Endodermal cell (in vitro differentiated cells): ENCODE measurements around the gene FOXN4. TPM values are rescaled to one million over a fixed set of nuclear protein-coding genes. Genes with fewer than 3 reads are reported as not detected.

Experiments used
- DNase-seq: peaks from one replicate; pipeline ENCODE4 v3.0.0-alpha.2; 2017
- H3K27ac ChIP-seq: 2 replicates; pipeline ENCODE4 v1.5.1; 2013; ENCODE audit warnings: mild to moderate bottlenecking, low read depth, low read length, moderate library complexity
- H3K27me3 ChIP-seq: 2 replicates; pipeline ENCODE4 v1.6.1; 2013; ENCODE audit warnings: mild to moderate bottlenecking, low read length, moderate library complexity; ENCODE audit not compliant: insufficient read depth, control insufficient read depth, poor library complexity, severe bottlenecking
- H3K36me3 ChIP-seq: 2 replicates; pipeline ENCODE4 v1.7.0; 2013; ENCODE audit warnings: mild to moderate bottlenecking, low read length, moderate library complexity; ENCODE audit not compliant: control insufficient read depth, insufficient read depth
- H3K4me1 ChIP-seq: one replicate; pipeline ENCODE4 v1.7.0; 2013; ENCODE audit warnings: low read length; ENCODE audit not compliant: control insufficient read depth, insufficient read depth
- H3K4me3 ChIP-seq: 2 replicates; pipeline ENCODE4 v1.5.1; 2013; ENCODE audit warnings: mild to moderate bottlenecking, low read length, moderate library complexity
- H3K9ac ChIP-seq: 2 replicates; pipeline ENCODE4 v1.6.1; 2013; ENCODE audit warnings: mild to moderate bottlenecking, low read length, moderate library complexity; ENCODE audit not compliant: poor library complexity, severe bottlenecking; ENCODE audit errors: extremely low read depth
- H3K9me3 ChIP-seq: 2 replicates; pipeline ENCODE4 v1.6.1; 2013; ENCODE audit warnings: mild to moderate bottlenecking, low read length, moderate library complexity; ENCODE audit not compliant: control insufficient read depth
- H3K27ac Mint-ChIP-seq: 2 replicates; pipeline ENCODE4 v1.8.0; 2020; ENCODE audit warnings: mixed read lengths
- H3K27me3 Mint-ChIP-seq: 2 replicates; pipeline ENCODE4 v1.8.0; 2021; ENCODE audit warnings: mild to moderate bottlenecking, mixed read lengths; ENCODE audit not compliant: insufficient read depth
- H3K36me3 Mint-ChIP-seq: 2 replicates; pipeline ENCODE4 v1.8.0; 2020; ENCODE audit warnings: low read depth, mixed read lengths
- H3K4me1 Mint-ChIP-seq: 2 replicates; pipeline ENCODE4 v1.8.0; 2020; ENCODE audit warnings: mixed read lengths
- H3K4me3 Mint-ChIP-seq: 2 replicates; pipeline ENCODE4 v1.8.0; 2020; ENCODE audit warnings: mild to moderate bottlenecking, moderate library complexity, mixed read lengths
- H3K9me3 Mint-ChIP-seq: 2 replicates; pipeline ENCODE4 v1.8.0; 2020; ENCODE audit warnings: mild to moderate bottlenecking, mixed read lengths
- WGBS, 2 experiments: methylation state at CpG; one replicate each; pipeline versions ENCODE4 v1.1.5 to v1.1.7; 2013; ENCODE audit warnings: missing lambda C conversion rate in 2 of 2, mixed read lengths in 1 of 2; ENCODE audit not compliant: insufficient coverage in 1 of 2, insufficient read length in 1 of 2; 5-methylcytosine and 5-hydroxymethylcytosine counted together
- total RNA-seq, 2 donors: library from RNA; stranded (reverse); fragmentation: NEBNext Ultra II Directional in 1 of 2; extraction: Animal tissue kit (Norgen Biotek cat#: 25700) in 1 of 2; gene quantifications; 2 replicates in 1 of 2; 3 replicates in 1 of 2; pipeline ENCODE4 v1.2.1, GENCODE V29; 2021
- TF ChIP-seq, protein P1 (sequence below): fragments of 200-600 bp; sonication (generic); conservative IDR thresholded peaks from 2 replicates; pipeline ENCODE4 v1.5.0; 2021; ENCODE audit warnings: antibody characterized with exemption, mild to moderate bottlenecking

The FOXN4 gene
- total RNA-seq, 2 donors from 2014 or later: 0.20 to 0.55 TPM

DNA sequence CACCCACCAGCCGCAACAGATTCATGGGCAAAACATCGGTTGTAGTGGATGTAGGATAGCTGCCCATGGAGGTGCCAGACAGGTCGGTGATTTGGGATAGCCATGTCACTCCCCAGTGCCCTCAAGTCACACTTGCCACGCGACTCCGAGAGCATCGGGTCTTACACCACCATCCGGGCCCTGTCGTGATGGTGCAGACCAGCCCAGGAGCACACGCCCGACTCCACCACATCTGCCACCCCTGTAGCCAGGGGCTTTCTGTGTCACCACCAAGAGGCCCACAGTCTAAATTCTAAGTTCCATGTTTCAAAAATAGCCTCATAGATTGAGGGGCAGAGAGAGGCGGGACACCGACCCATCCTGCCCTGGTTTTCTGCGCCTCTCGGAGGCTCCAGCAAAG lies 18.0 kb downstream of the FOXN4 start:
- no peaks in the 10 kb centered on the region for H3K36me3 ChIP-seq
- H3K27ac ChIP-seq: peak overlapping the region; percentile 82
- H3K4me1 Mint-ChIP-seq: no peaks in the 10 kb centered on the region
- no peaks in the 10 kb centered on the region for H3K4me1 ChIP-seq
- H3K4me3 ChIP-seq: no peak overlapping the region
- no peaks in the 10 kb centered on the region for H3K27me3 ChIP-seq
- H3K27me3 Mint-ChIP-seq: no peaks in the 10 kb centered on the region
- H3K9me3 ChIP-seq: no peaks in the 10 kb centered on the region
- H3K36me3 Mint-ChIP-seq: no peaks in the 10 kb centered on the region
- no peak for DNase-seq
- H3K27ac Mint-ChIP-seq: no peak overlapping the region
- no peaks in the 10 kb centered on the region for H3K9me3 Mint-ChIP-seq
- WGBS, 2 experiments: 81 to 90% methylated on average over 12 to 15 of the region's 15 CpGs
- H3K4me3 Mint-ChIP-seq: no peak overlapping the region
- TF ChIP-seq, protein P1, sequence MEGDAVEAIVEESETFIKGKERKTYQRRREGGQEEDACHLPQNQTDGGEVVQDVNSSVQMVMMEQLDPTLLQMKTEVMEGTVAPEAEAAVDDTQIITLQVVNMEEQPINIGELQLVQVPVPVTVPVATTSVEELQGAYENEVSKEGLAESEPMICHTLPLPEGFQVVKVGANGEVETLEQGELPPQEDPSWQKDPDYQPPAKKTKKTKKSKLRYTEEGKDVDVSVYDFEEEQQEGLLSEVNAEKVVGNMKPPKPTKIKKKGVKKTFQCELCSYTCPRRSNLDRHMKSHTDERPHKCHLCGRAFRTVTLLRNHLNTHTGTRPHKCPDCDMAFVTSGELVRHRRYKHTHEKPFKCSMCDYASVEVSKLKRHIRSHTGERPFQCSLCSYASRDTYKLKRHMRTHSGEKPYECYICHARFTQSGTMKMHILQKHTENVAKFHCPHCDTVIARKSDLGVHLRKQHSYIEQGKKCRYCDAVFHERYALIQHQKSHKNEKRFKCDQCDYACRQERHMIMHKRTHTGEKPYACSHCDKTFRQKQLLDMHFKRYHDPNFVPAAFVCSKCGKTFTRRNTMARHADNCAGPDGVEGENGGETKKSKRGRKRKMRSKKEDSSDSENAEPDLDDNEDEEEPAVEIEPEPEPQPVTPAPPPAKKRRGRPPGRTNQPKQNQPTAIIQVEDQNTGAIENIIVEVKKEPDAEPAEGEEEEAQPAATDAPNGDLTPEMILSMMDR: no peak
- H3K9ac ChIP-seq: no peak overlapping the region

DNA sequence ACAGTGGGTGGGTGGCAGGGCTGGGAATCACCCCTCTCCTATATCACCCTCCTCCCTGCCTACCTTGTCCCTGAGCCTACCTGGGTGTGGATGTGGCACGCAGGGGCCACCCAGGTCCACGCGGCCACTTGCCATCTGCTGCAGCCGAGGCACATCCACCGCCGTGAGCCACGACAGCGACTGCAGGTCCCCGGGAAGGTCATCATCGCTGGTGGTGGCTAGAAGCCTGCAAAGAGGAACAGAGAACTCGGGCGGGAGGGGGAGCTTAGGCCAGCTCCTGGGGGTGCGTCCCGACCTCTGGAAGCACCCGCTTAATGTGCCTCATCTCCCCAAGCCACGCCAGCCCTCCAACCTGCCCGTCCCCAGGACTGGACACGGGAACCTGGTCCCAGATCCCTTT lies 19.0 kb downstream of the FOXN4 start:
- TF ChIP-seq, protein P1: no peak

DNA sequence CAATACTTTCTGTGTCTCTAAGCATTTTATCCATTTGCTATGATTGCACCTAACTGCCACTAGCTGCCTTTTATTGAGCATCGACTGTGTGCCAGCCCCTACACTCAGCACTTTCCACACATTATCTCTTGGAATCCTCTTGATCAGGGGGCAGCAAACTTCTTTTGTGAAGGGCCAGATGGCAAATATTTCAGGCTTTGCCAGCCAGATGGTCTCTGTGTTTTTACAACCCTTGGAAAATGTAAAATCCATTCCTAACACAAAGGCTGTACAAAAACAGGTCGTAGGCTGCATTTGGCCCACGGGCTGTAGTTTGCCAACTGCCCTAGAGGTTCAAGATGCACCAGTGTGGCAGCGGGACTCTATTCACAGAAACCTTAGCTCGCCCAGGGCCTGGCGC lies 19.5 kb downstream of the FOXN4 start:
- H3K27me3 ChIP-seq: no peaks in the 10 kb centered on the region
- H3K4me3 ChIP-seq: no peak overlapping the region
- H3K9ac ChIP-seq: no peak overlapping the region
- H3K9me3 ChIP-seq: no peaks in the 10 kb centered on the region
- Mint-ChIP-seq H3K4me1 (no peaks in the 10 kb centered on the region), H3K9me3 (no peaks in the 10 kb centered on the region), H3K27ac (no peak overlapping the region), H3K27me3 (no peaks in the 10 kb centered on the region), H3K36me3 (no peaks in the 10 kb centered on the region), H3K4me3 (no peak overlapping the region)
- TF ChIP-seq, protein P1: no peak
- no peak overlapping the region for H3K27ac ChIP-seq
- H3K4me1 ChIP-seq: no peaks in the 10 kb centered on the region
- 96 to 97% methylated on average over 4 to 6 of the region's 6 CpGs for WGBS, 2 experiments
- DNase-seq: no peak
- H3K36me3 ChIP-seq: no peaks in the 10 kb centered on the region

More for the DNA sequence above, 19.0 kb downstream of the FOXN4 start:
- no peaks in the 10 kb centered on the region for H3K36me3 ChIP-seq
- no peaks in the 10 kb centered on the region for H3K27me3 ChIP-seq
- H3K9me3 ChIP-seq: no peaks in the 10 kb centered on the region
- no peak overlapping the region for H3K4me3 ChIP-seq
- no peaks in the 10 kb centered on the region for H3K4me1 ChIP-seq
- no peak for DNase-seq
- no peaks in the 10 kb centered on the region for H3K4me1 Mint-ChIP-seq
- no peaks in the 10 kb centered on the region for H3K9me3 Mint-ChIP-seq
- WGBS, 2 experiments: 96 to 99% methylated on average over 14 to 18 of the region's 18 CpGs
- H3K4me3 Mint-ChIP-seq: no peak overlapping the region
- H3K27ac Mint-ChIP-seq: no peak overlapping the region
- no peaks in the 10 kb centered on the region for H3K27me3 Mint-ChIP-seq
- H3K9ac ChIP-seq: no peak overlapping the region
- H3K27ac ChIP-seq: no peak overlapping the region
- no peaks in the 10 kb centered on the region for H3K36me3 Mint-ChIP-seq
